WERI-Rb-1 (cell line): ENCODE measurements around the gene SHROOM2.

Experiments
- DNase-seq: peaks from one replicate; pipeline ENCODE4 v3.0.0-alpha.2; 2020
- H3K27ac ChIP-seq: fragments of 250-450 bp; sonication (Bioruptor Pico); 2 replicates; pipeline ENCODE4 v1.5.1; 2020; ENCODE audit warnings: mild to moderate bottlenecking, moderate library complexity
- H3K27me3 ChIP-seq: fragments of 250-450 bp; sonication (Bioruptor Pico); 2 replicates; pipeline ENCODE4 v1.5.1; 2021; ENCODE audit warnings: mild to moderate bottlenecking, low read depth, moderate library complexity; ENCODE audit not compliant: insufficient read depth, severe bottlenecking
- H3K36me3 ChIP-seq: fragments of 250-450 bp; sonication (Bioruptor Pico); 2 replicates; pipeline ENCODE4 v1.5.1; 2020; ENCODE audit warnings: mild to moderate bottlenecking, moderate library complexity
- H3K4me3 ChIP-seq: 2 replicates; pipeline ENCODE4 v1.5.1; 2011; ENCODE audit warnings: low read depth, mild to moderate bottlenecking, control low read depth, low read length
- H3K9me3 ChIP-seq: fragments of 250-450 bp; sonication (Bioruptor Pico); 2 replicates; pipeline ENCODE4 v1.5.1; 2021; ENCODE audit warnings: mild to moderate bottlenecking, moderate library complexity; ENCODE audit not compliant: severe bottlenecking
- TF ChIP-seq, protein P1 (sequence below): IDR thresholded peaks from 2 replicates; pipeline ENCODE4 v1.5.1; 2011; ENCODE audit warnings: low read depth, mild to moderate bottlenecking, control low read depth, inconsistent platforms, low read length

Gene SHROOM2

DNA sequence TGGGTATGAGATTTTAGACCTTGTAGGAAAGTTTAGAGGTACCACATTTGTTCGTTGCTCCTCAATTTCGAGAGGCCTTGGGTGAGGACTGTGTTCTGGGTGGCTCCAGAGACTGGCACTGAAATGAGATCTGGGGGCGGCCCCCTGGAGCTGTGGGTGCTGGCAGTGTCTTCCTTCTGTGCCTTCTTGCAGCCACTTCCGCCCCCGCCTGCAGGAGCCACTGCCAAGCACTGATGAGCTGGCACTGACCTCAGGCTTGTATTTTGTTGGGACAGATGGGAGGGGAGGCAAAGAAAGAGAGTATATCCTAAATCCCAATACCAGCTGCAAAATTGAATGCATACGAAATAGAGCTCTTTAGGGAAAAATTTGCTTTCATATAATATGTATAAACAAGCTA, 116.4 kb downstream of the SHROOM2 start:
- no peaks in the 10 kb centered on the region for H3K36me3 ChIP-seq
- no peak overlapping the region for H3K27ac ChIP-seq
- no peak overlapping the region for H3K4me3 ChIP-seq
- no peaks in the 10 kb centered on the region for H3K9me3 ChIP-seq
- H3K27me3 ChIP-seq, result peaks cover 9% of the 10 kb centered on the region
- TF ChIP-seq, protein P1, sequence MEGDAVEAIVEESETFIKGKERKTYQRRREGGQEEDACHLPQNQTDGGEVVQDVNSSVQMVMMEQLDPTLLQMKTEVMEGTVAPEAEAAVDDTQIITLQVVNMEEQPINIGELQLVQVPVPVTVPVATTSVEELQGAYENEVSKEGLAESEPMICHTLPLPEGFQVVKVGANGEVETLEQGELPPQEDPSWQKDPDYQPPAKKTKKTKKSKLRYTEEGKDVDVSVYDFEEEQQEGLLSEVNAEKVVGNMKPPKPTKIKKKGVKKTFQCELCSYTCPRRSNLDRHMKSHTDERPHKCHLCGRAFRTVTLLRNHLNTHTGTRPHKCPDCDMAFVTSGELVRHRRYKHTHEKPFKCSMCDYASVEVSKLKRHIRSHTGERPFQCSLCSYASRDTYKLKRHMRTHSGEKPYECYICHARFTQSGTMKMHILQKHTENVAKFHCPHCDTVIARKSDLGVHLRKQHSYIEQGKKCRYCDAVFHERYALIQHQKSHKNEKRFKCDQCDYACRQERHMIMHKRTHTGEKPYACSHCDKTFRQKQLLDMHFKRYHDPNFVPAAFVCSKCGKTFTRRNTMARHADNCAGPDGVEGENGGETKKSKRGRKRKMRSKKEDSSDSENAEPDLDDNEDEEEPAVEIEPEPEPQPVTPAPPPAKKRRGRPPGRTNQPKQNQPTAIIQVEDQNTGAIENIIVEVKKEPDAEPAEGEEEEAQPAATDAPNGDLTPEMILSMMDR, result no peak
- no peak for DNase-seq

DNA sequence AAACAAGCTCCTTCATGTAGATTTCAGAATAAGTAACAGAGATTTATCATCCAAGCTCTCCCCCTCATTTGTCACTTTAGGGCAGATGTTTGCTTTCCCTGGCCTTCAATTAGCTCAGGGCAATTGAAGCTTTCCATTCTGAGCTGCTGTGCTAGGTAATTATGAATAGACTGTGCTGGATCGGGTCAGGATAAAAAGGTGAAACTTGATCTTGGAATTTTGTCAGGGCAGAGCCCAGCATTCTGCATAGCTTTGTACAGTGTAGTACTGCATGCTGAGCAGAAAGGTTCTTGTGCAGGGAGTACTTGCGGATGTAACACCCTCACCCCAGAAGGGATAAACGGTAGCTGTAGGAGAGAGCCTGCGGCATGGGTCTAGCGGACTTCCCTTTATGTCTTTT, 116.9 kb downstream of the SHROOM2 start:
- no peak overlapping the region for H3K4me3 ChIP-seq
- H3K27ac ChIP-seq, result no peak overlapping the region
- no peaks in the 10 kb centered on the region for H3K9me3 ChIP-seq
- H3K27me3 ChIP-seq, result peaks cover 11% of the 10 kb centered on the region
- no peak for DNase-seq
- no peaks in the 10 kb centered on the region for H3K36me3 ChIP-seq
- TF ChIP-seq, protein P1, result no peak

DNA sequence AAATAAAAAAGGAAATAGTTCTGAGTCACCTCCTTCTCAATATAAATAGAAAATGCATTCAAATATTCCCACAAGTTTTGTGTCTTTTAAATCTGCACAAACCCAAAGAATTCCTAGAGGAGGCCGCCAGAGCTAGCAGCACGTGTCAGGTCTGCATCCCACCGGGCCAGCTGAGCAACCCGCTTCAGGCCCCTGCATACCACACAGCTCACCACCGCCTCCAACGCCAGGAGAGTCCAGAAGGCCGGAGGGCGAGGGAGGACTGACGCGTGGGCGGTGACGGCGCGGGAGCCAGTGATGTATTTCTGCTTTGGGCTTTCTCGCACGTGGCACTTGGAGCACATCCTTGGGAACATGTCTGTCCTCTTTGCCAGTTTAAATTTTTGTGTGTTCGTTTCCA, 119.1 kb downstream of the SHROOM2 start:
- Histone ChIP-seq H3K9me3 (no peaks in the 10 kb centered on the region), H3K36me3 (no peaks in the 10 kb centered on the region), H3K27ac (no peak overlapping the region), H3K4me3 (no peak overlapping the region), H3K27me3 (peaks cover 8% of the 10 kb centered on the region)
- TF ChIP-seq, protein P1, result no peak
- DNase-seq, result no peak

DNA sequence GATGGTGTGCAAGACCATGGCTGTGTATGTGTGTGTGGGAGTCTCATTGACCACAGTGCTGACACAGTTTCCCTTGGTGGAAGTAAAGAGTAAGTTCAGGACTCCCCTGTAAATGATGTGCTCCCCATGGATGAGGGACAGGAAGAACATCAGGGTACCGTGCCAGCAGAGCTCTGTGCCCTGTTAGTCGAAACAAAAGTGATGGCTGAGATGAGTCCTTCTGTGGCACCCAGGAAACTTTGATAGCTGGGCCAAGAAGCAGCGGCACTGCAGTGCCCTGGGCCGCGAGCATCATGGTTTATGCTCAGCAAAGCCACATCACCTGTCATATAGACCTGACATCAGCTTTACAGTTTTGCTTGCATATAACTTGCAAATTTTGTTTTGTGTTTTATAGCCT, 119.5 kb downstream of the SHROOM2 start:
- no peak for DNase-seq

DNA sequence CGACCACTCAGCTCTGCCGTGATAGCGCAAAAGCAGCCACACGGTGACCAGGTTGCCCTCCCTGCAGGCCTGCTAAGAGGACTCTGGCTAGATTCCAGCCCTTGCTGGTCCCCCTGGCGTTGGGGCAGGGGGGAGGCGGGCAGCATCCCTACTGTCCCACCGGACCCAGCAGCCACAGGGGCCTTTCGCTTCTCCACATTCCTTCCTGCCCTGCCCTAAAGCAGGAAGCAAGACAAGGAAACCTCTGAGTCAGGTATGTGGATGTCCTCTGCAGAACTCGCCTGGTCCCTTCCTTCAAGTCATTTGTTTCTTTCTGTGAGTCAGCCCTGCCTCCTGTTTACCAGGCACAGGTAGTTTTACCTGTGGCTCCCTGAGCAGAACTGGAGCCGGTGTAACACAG, 120.7 kb downstream of the SHROOM2 start:
- Histone ChIP-seq H3K9me3 (no peaks in the 10 kb centered on the region), H3K27ac (no peak overlapping the region), H3K27me3 (peaks cover 12% of the 10 kb centered on the region), H3K4me3 (no peak overlapping the region), H3K36me3 (no peaks in the 10 kb centered on the region)
- DNase-seq, result no peak
- TF ChIP-seq, protein P1, result no peak

More for the DNA sequence above, 119.5 kb downstream of the SHROOM2 start:
- peaks cover 8% of the 10 kb centered on the region for H3K27me3 ChIP-seq
- no peaks in the 10 kb centered on the region for H3K36me3 ChIP-seq
- H3K9me3 ChIP-seq, result no peaks in the 10 kb centered on the region
- TF ChIP-seq, protein P1, result no peak
- H3K27ac ChIP-seq, result no peak overlapping the region
- no peak overlapping the region for H3K4me3 ChIP-seq

DNA sequence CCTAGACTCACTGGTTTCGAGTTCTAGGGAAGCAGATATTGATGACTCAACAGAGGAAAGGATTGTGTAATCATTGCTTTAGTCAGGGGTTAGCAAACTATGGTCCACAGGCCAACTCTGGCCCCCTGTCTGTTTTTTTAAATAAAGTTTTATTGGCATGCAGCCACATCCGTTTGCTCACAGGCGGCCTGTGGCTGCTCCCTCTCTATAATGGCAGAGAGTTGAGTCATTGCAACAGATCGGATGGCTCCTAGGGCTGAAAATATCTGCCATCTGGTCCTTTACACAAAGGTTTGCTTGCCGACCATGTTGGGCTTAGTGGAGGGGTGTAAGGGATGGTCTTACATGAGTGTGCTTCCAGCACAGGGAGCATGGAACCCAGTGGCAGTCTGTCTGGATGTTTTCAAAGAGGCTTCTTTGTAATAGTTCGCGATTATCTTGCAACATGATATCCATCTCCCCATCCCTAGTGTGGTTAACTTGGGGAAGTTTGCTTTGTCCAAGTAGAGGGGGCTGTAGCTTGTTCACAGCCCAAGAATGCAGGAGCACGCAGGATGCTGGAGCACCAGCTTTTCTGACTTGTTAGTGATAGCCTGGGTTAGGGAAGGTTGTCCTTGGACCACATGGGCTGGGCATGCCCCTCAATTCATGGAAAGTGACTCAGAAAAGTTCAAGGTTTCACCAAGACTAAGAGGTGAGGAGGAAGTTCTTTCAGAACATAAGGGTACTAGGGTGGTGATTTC, 121.6 kb downstream of the SHROOM2 start:
- DNase-seq, result no peak
- H3K27ac ChIP-seq, result no peak overlapping the region
- no peak overlapping the region for H3K4me3 ChIP-seq
- no peaks in the 10 kb centered on the region for H3K36me3 ChIP-seq
- H3K9me3 ChIP-seq, result no peaks in the 10 kb centered on the region
- peaks cover 13% of the 10 kb centered on the region for H3K27me3 ChIP-seq
- TF ChIP-seq, protein P1, result no peak
